DMS153 (cell line): Measurements from ENCODE around the gene CNTNAP2.
"Not testable (repeated sequence)": the region's sequence is repeated elsewhere in the genome, so short reads cannot be mapped to it uniquely, and the experiment has no call there.

ENCODE experiments used
- DNase-seq: peaks from one replicate; lab custom pipeline; 2025; lab: John Stamatoyannopoulos, UW

The CNTNAP2 gene

DNA sequence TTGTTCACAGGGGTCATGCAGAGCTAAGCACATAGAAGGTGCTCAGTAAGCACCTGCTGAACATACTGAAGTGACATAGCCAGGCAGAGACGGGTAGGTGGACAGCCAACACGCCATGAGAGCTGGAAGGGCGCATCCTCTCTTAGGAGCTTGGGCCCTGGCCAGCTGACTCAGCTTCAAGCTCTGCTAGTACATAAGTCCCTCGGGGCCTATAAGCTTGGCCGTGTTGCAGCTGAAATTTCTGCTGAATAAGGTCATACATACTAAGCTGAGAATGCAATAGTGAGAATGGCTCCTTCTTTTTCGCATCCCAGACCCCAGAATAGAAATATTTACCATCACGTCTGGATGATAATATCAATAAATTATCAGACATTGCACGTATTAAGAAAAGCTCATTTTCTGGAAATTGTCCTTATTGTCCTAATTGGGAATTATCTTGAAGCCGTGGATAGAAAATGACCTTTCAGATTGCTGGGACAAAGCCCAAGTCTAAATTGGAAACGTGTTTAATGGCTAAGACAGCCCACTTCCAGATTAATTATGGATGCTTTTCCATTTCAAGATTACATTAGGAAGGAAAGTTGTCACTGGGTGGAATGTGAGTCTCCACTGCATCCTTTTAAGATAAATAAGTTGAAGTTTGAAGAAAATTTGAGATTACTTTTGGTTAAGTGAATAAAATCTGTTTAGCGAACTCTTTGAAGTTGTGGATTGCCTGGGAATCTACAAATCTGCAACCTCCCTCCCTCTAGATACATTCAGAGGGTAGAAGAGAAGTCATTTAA lies 2186.9 kb downstream of the CNTNAP2 start:
- DNase-seq, result peak; percentile 38

DNA sequence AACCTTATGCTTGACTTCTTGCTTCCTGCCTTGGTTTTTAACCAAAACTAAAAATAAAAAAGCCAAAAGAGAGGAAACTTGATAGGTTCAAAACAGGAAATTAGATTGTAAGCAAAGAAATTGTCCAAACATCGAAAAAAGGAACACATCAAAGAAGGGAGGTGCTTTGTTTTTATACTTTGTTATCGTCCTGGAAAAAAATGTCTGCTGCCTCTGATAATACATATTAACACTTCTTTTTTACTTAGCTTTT lies 2187.4 kb downstream of the CNTNAP2 start:
- no peak for DNase-seq

DNA sequence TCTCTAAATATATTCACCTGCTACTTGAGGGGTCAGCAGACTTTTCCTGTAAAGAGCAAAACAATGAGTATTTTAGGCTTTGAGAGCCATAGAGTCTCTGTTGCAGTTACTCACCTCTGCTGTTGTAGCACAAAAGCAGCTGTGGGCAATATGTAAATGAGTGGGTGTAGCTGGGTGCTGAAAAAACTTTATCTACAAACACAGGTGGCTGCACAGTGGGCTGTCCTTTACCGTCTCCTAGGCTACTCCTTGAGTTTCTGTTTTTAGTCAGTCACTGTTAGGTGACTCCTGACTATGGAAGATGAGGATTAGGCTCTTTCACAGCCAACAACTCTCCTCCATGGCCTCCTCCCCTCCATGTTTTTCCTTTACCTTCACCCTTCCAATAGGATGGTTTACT lies 2187.9 kb downstream of the CNTNAP2 start:
- no peak for DNase-seq

DNA sequence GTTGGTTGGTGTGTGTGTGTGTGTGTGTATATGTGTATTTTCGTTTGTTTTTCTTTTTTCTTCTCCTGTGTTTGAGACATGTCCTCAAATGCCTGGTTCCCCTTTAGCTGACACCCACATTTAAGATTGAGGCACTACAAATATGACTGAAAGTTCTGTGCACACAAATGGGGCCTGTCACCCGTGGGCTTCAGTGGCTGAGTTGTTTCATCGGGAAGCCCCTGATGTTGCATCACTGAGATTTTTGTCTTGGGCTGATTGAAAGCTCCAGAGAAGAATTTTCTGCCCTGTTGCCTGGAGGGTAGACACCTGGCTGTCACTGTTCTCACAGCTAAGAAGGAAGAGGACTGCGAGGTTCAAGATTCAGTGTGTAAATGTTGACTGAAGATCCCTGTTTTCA lies 2190.2 kb downstream of the CNTNAP2 start:
- no peak for DNase-seq

DNA sequence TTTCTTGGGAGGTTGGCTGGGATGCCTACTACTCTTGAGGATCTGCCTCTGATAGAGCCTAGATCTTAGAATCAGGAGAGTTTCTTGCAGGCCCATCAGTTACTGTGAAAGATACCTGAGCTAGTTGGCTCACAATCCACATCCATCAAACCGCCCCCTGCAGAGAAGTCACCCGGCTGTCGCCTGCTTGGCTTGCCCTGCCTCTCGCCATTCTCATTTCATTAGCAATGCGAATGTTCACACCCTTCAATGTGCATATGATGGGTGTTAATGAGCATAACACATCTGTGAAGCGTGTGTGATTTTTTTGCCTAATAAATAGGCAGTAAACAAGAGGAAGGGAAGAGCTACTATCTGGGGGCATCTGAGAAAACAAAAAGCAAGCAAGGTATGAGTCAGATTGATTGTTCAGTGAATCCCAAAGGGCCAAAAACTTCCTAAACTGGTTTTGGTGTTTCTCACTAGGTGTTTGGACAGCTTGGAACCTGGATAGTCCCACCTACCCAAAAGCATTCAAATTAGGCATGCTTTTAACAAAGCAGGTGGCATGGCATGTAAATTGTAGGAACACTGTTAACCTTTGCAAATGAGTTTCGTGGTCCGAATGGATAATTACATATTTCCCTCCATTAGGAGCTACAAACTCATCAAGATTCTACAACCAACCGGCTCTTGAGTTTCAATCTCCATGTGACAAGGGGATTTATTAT lies 2201.7 kb downstream of the CNTNAP2 start:
- no peak for DNase-seq

DNA sequence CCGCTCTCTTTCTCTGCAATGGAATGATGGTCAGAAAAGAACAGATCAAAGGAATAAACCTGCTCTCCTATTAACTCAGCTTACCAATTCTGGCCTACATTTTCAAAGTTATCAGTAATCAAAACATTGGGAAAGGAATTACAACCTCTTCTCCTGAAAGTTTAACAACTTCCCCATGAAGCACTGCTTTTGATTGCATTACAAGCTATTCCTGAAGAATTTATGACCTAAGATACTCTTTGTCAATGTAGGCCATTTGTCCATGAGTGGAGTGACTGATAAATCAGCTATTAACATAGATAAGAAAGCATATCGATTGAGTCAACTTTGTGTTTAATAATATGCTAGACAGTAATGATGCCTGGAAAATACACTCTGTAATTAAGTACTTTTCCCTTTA lies 2202.2 kb downstream of the CNTNAP2 start:
- no peak for DNase-seq

DNA sequence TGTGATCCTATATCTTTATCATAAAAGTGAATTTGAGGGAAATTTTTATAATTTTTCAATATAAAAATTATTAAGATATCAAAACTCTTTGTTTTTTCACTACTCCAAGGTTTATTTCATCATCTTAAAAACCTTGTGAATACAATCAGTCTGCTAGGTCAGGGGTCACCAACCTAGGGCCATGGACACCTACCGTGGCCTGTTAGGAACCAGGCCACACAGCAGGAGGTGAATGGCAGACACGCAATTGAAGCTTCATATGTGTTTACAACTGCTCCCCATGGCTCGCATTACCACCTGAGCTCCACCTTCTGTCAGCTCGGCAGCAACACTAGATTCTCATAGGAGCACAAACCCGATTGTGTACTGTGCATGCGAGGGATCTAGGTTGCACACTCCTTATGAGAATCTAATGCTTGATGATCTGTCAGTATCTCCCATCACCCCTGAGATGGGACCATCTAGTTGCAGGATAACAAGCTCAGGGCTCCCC lies 2202.8 kb downstream of the CNTNAP2 start:
- no peak for DNase-seq

DNA sequence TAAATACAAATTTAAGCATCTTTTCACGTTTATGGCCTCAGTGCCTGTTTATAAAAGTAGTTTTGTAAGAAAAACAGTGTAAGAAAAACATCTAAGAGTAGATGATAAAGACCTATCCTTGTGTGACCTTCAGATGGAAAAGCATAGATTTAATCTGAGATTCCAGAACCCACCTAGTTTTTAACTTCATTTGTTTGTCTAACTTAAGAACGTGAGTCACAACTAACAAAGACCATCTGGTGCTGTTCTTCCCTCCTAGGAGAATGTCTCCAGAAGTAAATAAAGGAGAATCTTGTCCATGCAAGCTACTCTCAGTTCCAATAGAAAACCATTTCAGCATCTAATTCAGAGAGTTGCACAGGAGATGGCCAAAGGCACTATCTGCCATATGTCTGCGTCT lies 2208.6 kb downstream of the CNTNAP2 start:
- no peak for DNase-seq

DNA sequence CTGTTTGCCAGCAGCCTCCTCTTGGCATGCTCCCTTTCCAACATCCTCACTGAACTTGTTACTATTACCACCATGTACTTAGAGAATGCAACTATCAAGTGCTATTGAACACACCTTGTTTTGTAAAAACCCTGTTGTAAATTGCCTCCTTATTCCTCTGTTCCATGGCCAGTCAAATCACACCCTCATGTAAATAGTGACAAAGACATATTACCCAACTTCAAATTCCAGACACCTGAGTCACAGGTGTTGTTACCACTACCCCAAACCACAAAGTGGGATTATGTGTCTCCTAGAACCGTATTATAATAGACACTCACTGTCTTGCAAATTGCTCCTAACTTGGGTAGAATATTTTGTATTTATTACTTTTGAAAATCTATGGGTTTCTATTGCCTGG lies 2210.8 kb downstream of the CNTNAP2 start:
- DNase-seq, result no peak

DNA sequence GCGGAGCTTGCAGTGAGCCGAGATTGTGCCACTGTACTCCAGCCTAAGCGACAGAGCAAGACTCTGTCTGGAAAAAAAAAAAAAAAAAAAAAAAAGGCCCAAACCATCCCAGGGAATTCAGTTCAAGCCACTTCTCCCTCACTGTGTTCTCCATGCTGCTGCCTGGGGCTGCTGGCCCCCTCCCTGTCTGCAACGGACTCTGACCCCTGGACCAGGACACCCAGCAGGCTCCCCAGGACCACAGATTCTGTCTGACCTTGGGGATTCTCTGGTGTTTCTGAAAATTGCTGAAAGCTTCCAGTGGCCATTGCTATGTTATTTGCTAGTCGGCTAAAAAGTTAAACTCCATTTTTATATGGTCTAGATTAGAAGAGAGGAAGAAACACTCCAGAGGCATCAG lies 2212.3 kb downstream of the CNTNAP2 start:
- no peak for DNase-seq

DNA sequence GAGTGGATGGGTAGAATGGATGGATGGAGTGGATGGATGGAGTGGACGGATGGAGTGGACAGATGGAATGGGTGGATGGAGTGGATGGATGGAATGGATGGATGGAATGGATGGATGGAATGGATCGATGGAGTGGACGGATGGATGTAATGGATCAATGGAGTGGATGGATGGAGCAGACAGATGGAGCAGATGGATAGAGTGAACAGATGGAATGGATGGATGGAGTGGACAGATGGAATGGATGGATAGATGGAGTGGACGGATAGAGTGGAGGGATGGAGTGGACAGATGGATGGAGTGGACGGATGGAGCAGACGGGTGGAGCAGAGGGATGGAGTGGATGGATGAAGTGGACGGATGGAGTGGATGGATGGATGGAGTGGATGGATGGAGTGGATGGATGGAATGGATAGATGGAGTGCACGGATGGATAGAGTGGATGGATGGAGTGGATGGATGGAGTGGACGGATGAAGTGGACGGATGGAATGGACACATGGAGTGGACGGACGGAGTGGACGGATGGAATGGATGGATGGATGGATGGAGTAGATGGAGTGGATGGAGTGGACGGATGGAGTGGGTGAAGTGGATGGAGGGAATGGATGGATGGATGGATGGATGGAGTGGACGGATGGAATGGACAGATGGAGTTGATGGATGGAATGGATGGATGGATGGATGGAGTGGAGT lies 2213.7 kb downstream of the CNTNAP2 start:
- DNase-seq, result no peak

DNA sequence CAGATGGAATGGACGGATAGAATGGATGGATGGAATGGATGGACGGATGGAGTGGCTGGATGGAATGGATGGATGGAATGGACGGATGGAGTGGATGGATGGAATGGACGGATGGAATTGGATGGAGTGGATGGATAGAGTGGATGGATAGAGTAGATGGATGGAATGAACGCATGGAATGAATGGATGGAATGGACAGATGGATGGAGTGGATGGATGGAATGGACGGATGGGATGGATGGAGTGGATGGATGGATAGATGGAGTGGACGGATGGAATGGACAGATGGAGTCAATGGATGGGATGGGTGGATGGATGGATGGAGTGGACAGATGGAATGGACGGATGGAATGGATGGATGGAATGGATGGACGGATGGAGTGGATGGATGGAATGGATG lies 2214.2 kb downstream of the CNTNAP2 start:
- DNase-seq, result no peak

DNA sequence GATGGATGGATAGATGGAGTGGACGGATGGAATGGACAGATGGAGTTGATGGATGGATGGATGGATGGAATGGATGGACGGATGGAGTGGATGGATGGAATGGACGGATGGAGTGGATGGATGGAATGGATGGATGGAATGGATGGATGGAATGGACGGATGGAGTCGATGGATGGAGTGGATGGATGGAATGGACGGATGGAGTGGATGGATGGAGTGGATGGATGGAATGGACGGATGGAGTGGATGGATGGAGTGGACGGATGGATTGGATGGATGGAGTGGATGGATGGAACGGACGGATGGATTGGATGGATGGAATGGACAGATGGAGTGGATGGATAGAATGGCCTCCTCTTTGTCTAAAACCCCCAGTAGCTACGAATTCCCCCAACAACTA lies 2214.9 kb downstream of the CNTNAP2 start:
- not testable (repeated sequence) for DNase-seq

DNA sequence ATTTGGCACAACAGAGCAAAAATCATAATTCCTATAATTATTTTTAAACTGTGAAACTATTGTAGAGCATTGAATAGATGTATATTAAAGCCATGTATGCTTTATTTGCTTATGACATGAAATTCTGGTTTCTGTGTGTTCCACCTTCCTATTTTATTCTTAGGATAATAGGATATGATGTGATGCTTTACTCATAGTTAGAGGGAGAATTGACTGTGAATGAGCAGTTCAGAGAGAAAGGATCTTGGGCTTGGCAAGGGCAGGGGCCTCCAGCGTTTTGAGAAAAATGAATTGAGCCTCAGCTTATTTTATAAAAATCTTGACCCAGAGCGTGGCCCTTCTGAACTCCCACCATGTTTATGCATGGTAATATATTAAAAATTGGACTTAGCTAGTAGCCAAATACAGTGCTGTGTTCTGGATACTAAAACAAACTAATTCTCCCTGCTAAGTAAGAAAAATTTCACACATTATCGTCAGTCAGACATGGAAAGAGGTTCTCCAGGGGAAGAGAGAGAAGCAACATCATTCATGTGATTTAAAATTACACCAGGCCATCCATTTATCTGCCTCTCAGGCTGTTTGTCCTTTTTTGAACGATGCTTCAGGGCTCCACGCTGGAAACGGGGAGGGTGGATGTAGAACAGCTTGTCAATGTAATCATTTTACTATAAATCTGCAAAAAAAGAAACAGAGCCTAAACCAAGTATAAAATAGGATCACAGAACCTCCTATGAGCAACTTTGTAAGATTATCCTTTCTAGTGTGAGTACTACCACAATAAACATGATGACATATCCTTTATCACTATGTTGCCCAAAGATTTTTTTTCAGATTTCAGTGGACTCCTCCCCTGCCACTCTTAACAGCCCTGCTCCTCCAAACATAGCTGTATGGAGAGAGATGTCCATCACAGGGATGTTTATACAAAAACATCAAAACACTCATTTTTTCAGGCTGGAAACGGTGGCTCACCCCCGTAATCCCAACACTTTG lies 2215.9 kb downstream of the CNTNAP2 start:
- no peak for DNase-seq

DNA sequence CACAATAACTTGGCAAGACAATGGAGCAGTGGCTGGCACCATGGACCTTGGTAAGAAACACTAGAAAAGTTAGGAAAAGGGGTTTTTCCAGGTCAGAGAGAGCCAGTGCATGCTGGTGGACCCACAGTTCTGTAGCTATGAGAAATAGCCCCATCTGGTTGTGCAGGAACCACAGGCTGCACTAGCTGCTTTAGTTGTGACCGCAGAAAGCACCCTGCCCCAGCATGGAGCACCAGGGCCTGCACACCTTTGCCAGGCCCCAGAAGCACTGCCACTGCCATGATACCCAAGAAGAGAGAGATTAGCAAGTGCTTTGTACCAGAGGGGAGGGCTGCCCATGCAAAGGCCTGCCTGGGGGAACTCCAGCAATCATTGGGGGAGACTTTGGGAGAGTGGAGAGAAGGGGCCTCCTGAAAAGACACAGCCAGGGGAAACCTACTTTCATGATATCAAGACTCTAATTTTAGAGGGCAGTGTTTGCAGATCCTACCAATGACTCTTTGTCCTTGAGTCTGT lies 2217.9 kb downstream of the CNTNAP2 start:
- DNase-seq, result no peak

DNA sequence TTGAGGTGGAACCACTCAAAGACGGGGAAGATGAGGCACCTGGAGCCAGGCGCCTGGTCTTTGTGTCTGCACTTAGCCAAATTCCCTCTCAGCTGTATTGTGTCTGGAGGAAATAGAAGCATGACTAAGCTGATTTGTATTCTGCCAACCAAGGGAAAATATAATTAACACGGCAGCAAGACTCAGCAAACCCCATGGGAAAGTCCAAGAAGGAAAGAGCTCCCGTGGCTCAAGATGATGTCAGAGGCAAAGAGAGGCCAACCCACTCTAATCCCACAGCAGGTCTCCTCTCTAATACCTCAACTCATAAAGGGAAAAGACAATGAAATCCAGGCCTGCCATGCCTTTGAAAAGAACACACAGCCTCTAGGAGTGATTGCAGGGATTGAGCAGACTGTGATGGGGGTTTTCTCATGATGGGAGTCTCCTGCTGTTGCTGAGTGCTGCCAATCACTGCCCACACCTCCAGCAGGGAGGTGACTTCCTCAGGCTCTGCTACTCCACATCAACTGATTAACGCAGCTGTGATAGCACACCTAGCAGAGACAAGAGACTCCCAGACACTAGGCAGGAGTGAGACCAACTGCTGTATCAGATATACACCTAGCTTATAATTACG lies 2218.5 kb downstream of the CNTNAP2 start:
- DNase-seq, result no peak

DNA sequence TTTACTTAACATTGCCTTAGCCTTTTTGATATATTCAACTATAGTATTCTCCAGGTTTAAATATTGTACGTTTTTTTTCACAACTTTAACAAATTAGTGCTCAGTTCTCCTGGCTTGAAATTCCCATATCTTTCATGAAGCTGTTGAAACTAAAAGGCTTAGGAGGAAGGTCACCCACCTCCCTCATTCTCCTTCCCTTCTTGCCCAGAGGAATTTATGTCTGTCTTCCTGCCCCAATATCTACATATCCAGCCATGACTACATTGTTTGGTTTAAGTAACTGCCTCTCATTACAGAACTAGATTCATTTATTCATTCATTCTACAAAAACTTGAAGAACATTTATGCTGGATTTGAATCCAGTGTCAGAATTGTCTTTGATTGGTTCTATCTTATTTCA lies 2219.2 kb downstream of the CNTNAP2 start:
- no peak for DNase-seq

DNA sequence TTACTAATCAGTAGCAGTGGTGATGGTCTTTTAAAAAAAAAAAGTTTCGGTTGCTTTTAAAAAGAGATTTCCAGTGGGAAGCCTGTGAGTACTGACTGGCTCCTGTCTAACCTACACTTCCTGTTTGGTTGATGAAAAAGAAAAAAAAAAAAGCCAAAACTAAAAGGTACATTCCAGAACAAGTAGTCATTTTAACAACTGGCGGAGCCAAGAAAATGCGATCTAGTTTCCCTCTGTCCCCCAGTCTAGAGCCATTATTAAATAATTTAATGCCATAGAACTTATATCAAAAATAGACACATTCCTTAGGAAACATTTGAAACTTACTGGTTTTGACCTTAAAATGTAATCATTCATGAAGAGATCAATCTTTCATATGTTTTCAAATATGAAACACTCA lies 2219.8 kb downstream of the CNTNAP2 start:
- no peak for DNase-seq

DNA sequence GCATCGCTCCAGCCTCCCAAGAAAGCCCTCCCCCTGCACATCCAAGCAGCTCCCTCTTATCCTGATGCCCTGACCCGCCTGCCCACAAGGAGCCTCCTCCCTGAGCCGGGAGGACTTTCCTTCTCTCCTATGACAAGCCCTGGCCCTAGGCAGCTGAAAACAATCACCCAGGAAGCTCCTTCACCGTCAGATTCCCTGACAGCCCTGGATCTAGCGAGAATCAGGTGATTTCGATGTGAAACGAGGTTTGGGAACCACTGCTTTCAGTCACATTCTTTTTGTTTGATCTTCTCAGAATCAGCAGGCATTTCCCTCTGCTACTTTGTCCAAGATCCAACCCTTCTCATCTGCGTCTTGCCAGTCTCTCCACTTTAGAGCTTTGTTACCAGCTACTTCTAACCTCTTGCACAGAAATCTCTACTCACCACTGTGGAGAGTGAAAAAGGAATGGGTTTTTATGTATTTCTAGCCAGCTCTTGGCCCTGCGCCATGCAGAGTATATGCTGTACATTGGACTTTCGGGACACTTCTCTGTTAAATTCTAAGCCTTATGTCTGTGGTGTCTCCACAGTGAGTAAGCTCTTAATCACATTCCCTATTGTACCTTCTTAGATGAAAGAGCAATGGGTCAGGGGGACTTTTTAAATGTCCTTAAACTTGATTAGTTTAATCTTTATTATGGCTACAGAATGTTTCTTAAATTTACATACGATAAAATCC lies 2220.8 kb downstream of the CNTNAP2 start:
- no peak for DNase-seq

DNA sequence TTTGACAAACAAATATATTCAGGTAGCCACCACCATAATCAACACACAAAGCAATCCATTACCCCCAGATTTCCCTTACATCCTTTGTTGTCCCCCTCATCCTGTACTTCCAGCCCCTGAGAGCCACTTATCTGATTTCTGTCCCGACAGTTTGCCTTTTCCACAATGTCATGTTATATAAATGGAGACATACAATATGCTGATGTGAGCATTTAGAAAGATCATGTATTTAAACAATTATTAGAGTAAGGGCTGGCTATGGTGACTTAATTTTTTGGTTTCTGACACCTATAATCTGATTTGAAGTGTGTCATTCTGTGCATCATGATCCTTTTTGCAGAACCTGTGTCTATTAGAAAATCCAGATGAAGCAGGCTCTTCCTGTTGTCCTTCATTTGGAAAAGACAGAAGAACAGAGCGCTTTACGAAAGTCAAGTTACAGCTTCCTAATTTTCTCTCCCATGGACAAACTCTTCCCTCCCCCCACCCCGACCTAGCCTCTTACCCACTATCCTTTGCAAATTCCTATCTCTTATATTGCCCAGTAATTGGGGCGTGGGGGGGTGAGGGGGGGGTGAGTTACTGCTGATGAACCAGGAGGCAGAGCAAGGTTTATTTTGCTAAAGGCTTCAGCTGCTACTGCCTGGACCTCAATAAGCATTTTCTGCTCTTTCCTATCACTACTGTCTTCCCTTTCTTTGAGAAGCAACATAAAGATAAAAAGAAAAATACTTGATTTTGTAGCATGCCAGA lies 2221.6 kb downstream of the CNTNAP2 start:
- DNase-seq, result no peak
